Tibial nerve (tissue), 4 donors: Measurements from ENCODE around the gene PM20D1.

Experiments used
- EP300 ChIP-seq, 2 donors: sonication (generic); formaldehyde crosslinking; IDR thresholded peaks; one replicate each; pipeline ENCODE4 v1.6.1; 2017; ENCODE audit warnings: antibody characterized with exemption in 2 of 2, mild to moderate bottlenecking in 1 of 2
- POLR2A ChIP-seq, 2 donors: fragments of 450-650 bp; IDR thresholded peaks; one replicate each; pipeline ENCODE4 v1.6.1; 2017; ENCODE audit warnings: antibody characterized with exemption in 2 of 2, mild to moderate bottlenecking in 2 of 2, moderate library complexity in 2 of 2
- TF ChIP-seq, protein P1 (sequence below), 5 experiments: fragments of 200-600 bp in 3 of 5; fragments of 450-650 bp in 2 of 5; sonication (generic) in 3 of 5; IDR thresholded peaks; one replicate each; pipeline ENCODE4 v1.5.1; 2016 to 2019; ENCODE audit warnings: antibody characterized with exemption in 5 of 5, mild to moderate bottlenecking in 3 of 5, moderate library complexity in 2 of 5

DNA sequence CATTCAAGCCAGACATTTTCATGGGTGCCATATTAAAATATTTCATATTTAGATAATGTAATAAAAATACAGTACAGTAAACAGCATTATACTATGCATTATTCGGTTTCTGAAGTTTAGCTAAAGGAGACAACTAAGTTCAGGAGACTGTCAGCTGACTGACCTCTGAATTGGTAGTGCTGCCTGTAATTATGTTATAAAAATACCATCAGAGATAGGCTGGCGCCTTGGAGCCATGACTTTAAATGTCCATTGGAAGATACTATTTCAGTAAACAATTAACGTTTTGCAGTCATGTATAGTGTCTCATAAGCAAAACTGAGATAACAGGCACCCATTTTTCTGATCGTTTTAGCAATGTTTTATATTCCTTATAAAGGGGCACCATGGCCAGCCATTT, 63.3 kb downstream of the PM20D1 start:
- TF ChIP-seq, protein P1, sequence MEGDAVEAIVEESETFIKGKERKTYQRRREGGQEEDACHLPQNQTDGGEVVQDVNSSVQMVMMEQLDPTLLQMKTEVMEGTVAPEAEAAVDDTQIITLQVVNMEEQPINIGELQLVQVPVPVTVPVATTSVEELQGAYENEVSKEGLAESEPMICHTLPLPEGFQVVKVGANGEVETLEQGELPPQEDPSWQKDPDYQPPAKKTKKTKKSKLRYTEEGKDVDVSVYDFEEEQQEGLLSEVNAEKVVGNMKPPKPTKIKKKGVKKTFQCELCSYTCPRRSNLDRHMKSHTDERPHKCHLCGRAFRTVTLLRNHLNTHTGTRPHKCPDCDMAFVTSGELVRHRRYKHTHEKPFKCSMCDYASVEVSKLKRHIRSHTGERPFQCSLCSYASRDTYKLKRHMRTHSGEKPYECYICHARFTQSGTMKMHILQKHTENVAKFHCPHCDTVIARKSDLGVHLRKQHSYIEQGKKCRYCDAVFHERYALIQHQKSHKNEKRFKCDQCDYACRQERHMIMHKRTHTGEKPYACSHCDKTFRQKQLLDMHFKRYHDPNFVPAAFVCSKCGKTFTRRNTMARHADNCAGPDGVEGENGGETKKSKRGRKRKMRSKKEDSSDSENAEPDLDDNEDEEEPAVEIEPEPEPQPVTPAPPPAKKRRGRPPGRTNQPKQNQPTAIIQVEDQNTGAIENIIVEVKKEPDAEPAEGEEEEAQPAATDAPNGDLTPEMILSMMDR (IDR thresholded peaks at IDR 0.05) = no peak
- TF ChIP-seq POLR2A (IDR thresholded peaks at IDR 0.05) = no peak
- no peak for TF ChIP-seq EP300 (IDR thresholded peaks at IDR 0.05)
